Islet of Langerhans (tissue), 1 donor: ENCODE data around the gene USE1.

Experiments
- FAIRE-seq: peaks from one replicate; lab custom pipeline; 2011; peaks lifted over from hg19 to GRCh38; lab: Jason Lieb, UNC

The USE1 gene

GRCh38 chr19:17205237-17206140 is 9.7 kb upstream of the USE1 start:
- no peak for FAIRE-seq

- no peak for FAIRE-seq
These were observed 8.2 kb upstream of the USE1 start for GRCh38 chr19:17206736-17207581.

GRCh38 chr19:17209126-17210036 is 5.8 kb upstream of the USE1 start:
- FAIRE-seq, result no peak

- FAIRE-seq, result no peak
These were observed 4.9 kb upstream of the USE1 start for GRCh38 chr19:17210296-17210695.

GRCh38 chr19:17211547-17212446 is 3.4 kb upstream of the USE1 start:
- FAIRE-seq, result no peak

- no peak for FAIRE-seq
These were observed 1.8 kb upstream of the USE1 start for GRCh38 chr19:17213334-17213733.

- no peak for FAIRE-seq
These were observed 540 bp upstream of the USE1 start for GRCh38 chr19:17214508-17215126.

- FAIRE-seq, result no peak
These were observed 1.0 kb downstream of the USE1 start for GRCh38 chr19:17216058-17216670.

GRCh38 chr19:17219286-17219685 is 4.1 kb downstream of the USE1 start:
- no peak for FAIRE-seq

GRCh38 chr19:17220207-17220758 is 5.1 kb downstream of the USE1 start:
- no peak for FAIRE-seq

GRCh38 chr19:17225053-17225452 is 9.9 kb downstream of the USE1 start:
- no peak for FAIRE-seq

GRCh38 chr19:17226002-17226933 is 11.1 kb downstream of the USE1 start, which contains the start of gene OCEL1:
Gene OCEL1 (plus strand): TSS chr19:17226226. CDS start chr19:17226248, 22 bp downstream.
- peak; percentile 30 for FAIRE-seq

- FAIRE-seq, result no peak
These were observed 12.7 kb downstream of the USE1 start for GRCh38 chr19:17227798-17228367.

GRCh38 chr19:17229890-17230289 is 14.7 kb downstream of the USE1 start:
- FAIRE-seq, result no peak

GRCh38 chr19:17232258-17232657 is 17.1 kb downstream of the USE1 start:
- FAIRE-seq, result no peak

- no peak for FAIRE-seq
These were observed 19.7 kb downstream of the USE1 start for GRCh38 chr19:17234911-17235299.

GRCh38 chr19:17235300-17235970 is 20.3 kb downstream of the USE1 start:
- no peak for FAIRE-seq
